ENCODE data around the gene OR1J4. TPM values are rescaled to one million over a fixed set of nuclear protein-coding genes. Genes with fewer than 3 reads are reported as not detected.

Gene OR1J4
- polyA plus RNA-seq, 1 donor from 2014 or later, result not detected

Other genes with a start within 250 kb of the OR1J4 start
- gene PTGS1, start 148.1 kb upstream of the OR1J4 start, polyA plus RNA-seq, result 0.17 TPM in 1 of 2 replicates, not detected in the other
- gene OR1J1, start 41.2 kb upstream of the OR1J4 start, polyA plus RNA-seq, result not detected in 2 replicates
- gene OR1J2, start 8.3 kb upstream of the OR1J4 start, polyA plus RNA-seq, result not detected in 2 replicates
- not detected in 2 replicates for gene OR1N1, start 8.2 kb downstream of the OR1J4 start, polyA plus RNA-seq
- not detected in 2 replicates for gene OR1N2, start 34.0 kb downstream of the OR1J4 start, polyA plus RNA-seq
- 0.73 TPM in 1 of 2 replicates, not detected in the other for gene OR1L8, start 64.2 kb downstream of the OR1J4 start, polyA plus RNA-seq
- not detected in 2 replicates for gene OR1Q1, start 95.6 kb downstream of the OR1J4 start, polyA plus RNA-seq
- not detected in 2 replicates for gene OR1B1, start 138.5 kb downstream of the OR1J4 start, polyA plus RNA-seq
- not detected in 2 replicates for gene OR1L1, start 142.6 kb downstream of the OR1J4 start, polyA plus RNA-seq
- not detected in 2 replicates for gene OR1L3, start 156.0 kb downstream of the OR1J4 start, polyA plus RNA-seq
- not detected in 2 replicates for gene OR1L4, start 204.8 kb downstream of the OR1J4 start, polyA plus RNA-seq
- gene OR1L6, start 223.2 kb downstream of the OR1J4 start, polyA plus RNA-seq, result not detected in 2 replicates

All from neural cell (in vitro differentiated cells).